Measurements from ENCODE around the gene MICAL2. TPM values are rescaled to one million over a fixed set of nuclear protein-coding genes. Genes with fewer than 3 reads are reported as not detected.

Gene MICAL2
- total and polyA plus RNA-seq, 10 of the 15 experiments (the other 5 are each of a cell fraction or from before 2014, with no cell fraction given) = 0.90 to 5.6 (median 2.4) TPM

DNA sequence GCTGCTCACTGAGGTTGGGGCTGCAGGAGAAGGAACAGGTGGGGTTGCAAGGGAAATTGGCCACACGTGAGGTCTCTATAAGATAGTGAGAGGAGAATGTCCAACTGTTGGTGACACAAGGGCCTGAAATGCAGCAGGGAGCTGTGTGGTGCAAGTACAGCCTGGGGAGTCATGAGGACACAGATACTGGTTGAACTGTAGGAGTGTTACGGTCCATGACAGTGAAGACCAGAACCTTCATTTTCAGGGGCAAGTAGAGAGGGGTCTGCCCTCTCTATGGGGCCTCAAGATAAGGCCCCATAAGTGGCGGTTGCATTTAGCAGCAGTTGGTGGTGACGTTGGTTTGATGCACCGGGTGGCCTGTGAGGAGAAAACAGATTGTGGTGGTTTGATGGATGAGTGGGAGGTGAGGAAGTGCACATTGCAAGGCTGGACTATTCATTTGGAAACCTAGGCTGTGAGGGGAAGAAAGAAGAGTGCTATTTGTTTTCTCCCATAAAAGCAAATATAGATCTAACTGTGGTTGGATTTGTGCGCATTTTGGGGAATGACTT, 39.4 kb downstream of the MICAL2 start (continued):
- peak in 1 of 2 experiments; percentile 68; a peak in 1 of 4 replicates for TF ChIP-seq EP300 (IDR thresholded peaks at IDR 0.05; ENCODE audit: borderline replicate concordance in 1 of 2, control insufficient read depth in 1 of 2, low read depth in 2 of 2, low read length in 2 of 2)
- TF ChIP-seq HDAC6 (IDR thresholded peaks at IDR 0.05; ENCODE audit: unreplicated experiment) = no peak
- peak; percentile 44; the same call in 1 of the 2 replicates for TF ChIP-seq MEF2A (IDR thresholded peaks at IDR 0.05; ENCODE audit: insufficient read depth, low read depth, low read length)
- TF ChIP-seq PAX5 (IDR thresholded peaks at IDR 0.05; ENCODE audit: borderline replicate concordance, low read depth, low read length) = peak; percentile 60; the same call in 1 of the 2 replicates
- TF ChIP-seq ZNF274 (IDR thresholded peaks at IDR 0.05; ENCODE audit: insufficient read depth, insufficient read length) = no peak
- TF ChIP-seq POLR2AphosphoS2 (IDR thresholded peaks at IDR 0.05; ENCODE audit: low read depth, low read length) = no peak
- no peak for TF ChIP-seq FOXK2 (IDR thresholded peaks at IDR 0.05)
- TF ChIP-seq SREBF1 (IDR thresholded peaks at IDR 0.05; ENCODE audit: low read length) = no peak
- 0 out of 2 replicates have a peak, but pooled peaks have one; percentile 34 for TF ChIP-seq BMI1 (IDR thresholded peaks at IDR 0.05; ENCODE audit: borderline replicate concordance)
- no peak for TF ChIP-seq ZSCAN29 (IDR thresholded peaks at IDR 0.05)
- TF ChIP-seq NFIC (IDR thresholded peaks at IDR 0.05; ENCODE audit: low read depth, low read length) = peak; percentile 53; the same call in 1 of the 2 replicates
- no peak for TF ChIP-seq E2F4 (IDR thresholded peaks at IDR 0.05; ENCODE audit: low read depth, low read length)
- no peak for TF ChIP-seq CTCF (IDR thresholded peaks at IDR 0.05 in 2 of 3, conservative IDR thresholded peaks at IDR 0.05 in 1 of 3; ENCODE audit: control insufficient read depth in 2 of 3, extremely low read depth in 1 of 3, insufficient read depth in 1 of 3, low read depth in 3 of 3, low read length in 3 of 3)
- TF ChIP-seq NR2C1 (IDR thresholded peaks at IDR 0.05) = no peak
- no peak for TF ChIP-seq RB1 (IDR thresholded peaks at IDR 0.05; ENCODE audit: borderline replicate concordance)
- TF ChIP-seq ZBTB11 (CRISPR knock-in tag; IDR thresholded peaks at IDR 0.05) = no peak
- no peak for TF ChIP-seq SMAD1 (IDR thresholded peaks at IDR 0.05; ENCODE audit: low read depth, partially characterized antibody)
- TF ChIP-seq ATF3 (IDR thresholded peaks at IDR 0.05; ENCODE audit: borderline replicate concordance, extremely low read depth, low read depth, low read length) = no peak
- TF ChIP-seq WRNIP1 (IDR thresholded peaks at IDR 0.05; ENCODE audit: borderline replicate concordance, low read depth, low read length) = no peak
- 0 out of 2 replicates have a peak, but pooled peaks have one; percentile 36 for TF ChIP-seq CREB1 (IDR thresholded peaks at IDR 0.05; ENCODE audit: low read depth)
- no peak for TF ChIP-seq SMAD5 (IDR thresholded peaks at IDR 0.05; ENCODE audit: low read depth)
